H4 (cell line): ENCODE results near the gene BEST1. TPM values are rescaled to one million over a fixed set of nuclear protein-coding genes. Genes with fewer than 3 reads are reported as not detected.
"Not testable (repeated sequence)": the region's sequence is repeated elsewhere in the genome, so short reads cannot be mapped to it uniquely, and the experiment has no call there.

Experiments
- DNase-seq: peaks from one replicate; pipeline ENCODE4 v3.0.0-alpha.2; 2015; ENCODE audit warnings: low spot score
- total RNA-seq: library from RNA; depleted of rRNA; stranded (reverse); fragments of >200 nt; shearing (Covaris generic); gene quantifications from 2 replicates; pipeline ENCODE4 v1.2.3, GENCODE V29; 2014

The BEST1 gene
- total RNA-seq, 1 experiment from 2014 or later, result 0.62 TPM

GRCh38 chr11:61976813-61977475 is 26.8 kb downstream of the BEST1 start:
- no peak for DNase-seq

DNA sequence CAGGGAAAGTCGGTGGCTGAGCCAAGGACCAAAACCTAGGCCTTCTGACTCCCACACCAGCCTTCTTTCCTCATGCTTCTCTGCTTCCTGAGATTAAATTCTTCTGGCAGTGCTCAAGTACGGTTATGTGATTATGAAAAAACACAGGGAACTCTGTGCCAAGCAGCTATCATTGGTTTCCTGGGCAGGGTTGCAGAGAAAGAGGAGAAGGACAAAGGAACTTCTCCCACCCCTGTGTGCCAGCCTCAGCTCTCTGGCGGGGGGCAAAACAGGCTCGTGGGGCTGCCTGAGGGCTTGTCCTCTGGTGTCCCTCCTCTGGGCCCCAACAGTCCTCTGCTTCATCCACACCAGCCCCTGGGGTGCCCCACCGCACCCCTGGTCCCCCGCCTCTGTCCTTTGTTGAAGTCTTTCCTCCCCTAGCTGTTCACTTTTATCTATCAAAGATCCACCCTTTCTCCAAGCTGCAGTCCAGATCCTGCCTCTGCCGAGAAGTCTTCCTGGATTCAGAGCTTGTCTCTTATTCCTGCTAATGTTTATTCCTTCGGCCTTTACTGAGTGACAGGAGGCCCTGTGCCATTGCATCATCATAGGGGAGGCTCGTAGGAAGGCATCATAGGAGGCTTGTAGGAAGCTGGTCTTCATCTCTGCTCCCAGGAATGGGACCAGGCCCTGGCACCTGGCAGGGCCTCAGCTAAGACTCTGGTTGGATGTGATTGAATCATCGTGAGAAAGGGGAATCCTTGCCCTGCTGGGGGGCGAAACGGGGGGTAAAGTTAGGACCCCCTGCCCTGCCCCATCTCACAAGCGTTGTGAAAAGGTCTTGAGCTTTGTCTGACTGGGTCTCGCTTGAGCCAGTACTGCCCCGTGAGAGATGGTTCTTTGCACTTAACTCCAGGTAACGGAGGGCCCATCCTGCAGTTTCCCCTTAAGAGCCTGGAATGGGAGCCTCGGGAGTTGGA is 28.8 kb downstream of the BEST1 start:
- no peak for DNase-seq

GRCh38 chr11:61980783-61981541 is 30.8 kb downstream of the BEST1 start:
- no peak for DNase-seq

GRCh38 chr11:61983419-61983818 is 33.3 kb downstream of the BEST1 start:
- no peak for DNase-seq

DNA sequence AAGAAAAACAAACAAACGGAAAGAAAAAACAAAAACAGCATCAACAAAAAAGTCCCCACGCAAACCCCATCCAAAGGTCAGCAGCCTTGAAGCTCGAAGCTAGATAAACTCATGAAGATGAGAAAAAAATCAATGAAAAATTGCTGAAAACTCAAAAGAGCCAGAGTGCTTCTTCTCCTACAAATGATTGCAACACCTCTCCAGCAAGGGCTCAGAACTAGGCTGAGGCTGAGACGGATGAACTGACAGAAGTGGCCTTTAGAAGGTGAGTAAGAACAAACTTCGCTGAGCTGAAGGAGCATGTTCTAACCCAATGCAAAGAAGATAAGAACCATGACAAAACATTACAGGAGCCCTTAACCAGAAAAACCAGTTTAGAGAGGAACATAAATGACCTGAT is 35.7 kb downstream of the BEST1 start:
- no peak for DNase-seq

GRCh38 chr11:61994981-61995380 is 44.8 kb downstream of the BEST1 start:
- no peak for DNase-seq

DNA sequence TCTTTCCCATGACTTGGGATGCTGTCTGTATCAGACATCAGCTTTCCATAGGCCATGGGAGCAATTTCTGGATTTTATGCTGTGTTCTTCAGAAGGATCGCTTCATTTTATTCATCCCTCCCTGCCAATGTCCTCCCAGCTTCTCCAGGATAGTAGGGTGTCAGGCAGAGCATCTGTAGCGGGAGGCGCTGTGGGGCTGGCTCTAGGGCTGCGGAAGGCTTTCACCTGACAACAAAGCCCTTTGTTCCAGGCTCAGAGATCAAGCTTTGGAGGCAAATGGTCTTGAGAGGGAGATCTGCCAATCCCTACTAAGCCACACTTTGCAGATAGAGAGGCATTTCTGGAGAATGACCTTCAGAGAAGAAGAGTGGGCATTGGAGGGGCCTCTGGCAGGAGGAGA is 46.8 kb downstream of the BEST1 start:
- DNase-seq, result no peak

GRCh38 chr11:61999141-61999975 is 49.2 kb downstream of the BEST1 start:
- no peak for DNase-seq

DNA sequence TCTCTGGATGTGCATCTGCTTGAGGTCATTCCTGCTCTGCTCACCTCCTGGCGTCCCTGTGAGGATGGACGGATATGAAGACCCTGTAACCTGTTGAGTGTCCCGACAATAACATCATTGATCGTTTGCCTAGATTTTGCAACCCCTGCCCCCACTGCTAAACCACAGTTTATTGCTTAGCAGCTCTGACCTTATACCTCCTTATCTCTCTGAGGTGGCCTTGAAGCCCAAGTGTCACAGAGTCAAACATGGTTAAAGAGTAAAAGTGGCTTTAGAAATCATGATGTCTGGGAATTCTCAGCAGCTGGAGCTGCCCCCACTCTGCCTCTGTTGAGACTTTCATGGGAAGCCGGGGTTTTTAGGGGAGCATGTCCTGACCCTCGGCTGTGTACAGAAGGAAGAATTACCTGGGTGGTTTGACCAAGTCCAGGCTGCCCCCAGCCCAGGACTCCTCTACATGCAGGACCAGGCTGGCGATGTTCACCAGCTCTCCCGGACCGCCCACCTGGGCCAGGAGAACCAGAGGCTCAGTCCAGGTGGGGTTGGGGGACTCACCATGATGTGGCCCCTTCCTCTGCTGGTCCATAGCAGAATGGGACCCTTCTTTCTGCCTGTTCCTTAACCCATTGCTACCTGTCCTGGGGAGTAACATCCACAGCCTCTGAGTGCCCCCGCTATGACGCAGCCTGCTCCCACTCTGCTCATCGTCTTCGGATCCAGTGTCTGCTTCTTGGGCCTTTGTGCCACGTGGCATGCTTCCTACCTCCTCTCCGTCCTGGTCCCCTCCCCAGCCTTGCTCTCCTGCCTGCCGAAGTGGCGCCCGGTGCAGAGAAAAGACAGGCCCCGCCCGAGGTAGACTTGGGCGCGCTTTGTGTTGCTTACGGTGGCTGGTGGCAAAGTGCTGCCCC is 50.6 kb downstream of the BEST1 start:
- DNase-seq, result no peak

- no peak for DNase-seq
Observed at GRCh38 chr11:62001450-62002191, 51.5 kb downstream of the BEST1 start.

- not testable (repeated sequence) for DNase-seq
Observed at GRCh38 chr11:62002283-62002682, 52.1 kb downstream of the BEST1 start.

DNA sequence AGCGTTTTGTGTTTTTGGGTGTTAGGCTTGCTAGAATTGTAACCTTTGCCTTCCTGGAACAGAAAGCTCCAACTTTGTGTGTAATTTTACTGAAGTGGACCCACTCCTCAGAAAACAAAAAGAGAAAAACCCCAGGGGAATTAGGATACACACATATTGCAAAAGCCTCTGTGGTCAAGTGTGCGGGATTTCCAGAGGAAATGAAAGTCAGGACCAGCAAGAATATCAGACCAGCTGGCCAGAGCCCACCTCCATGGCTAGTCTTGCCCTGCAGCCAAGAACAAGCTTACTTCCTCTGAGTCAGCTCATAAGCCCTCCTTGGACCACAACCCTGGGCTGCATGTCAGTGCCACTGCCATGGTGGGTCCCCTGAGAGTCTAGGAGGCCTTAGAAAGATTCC is 54.3 kb downstream of the BEST1 start:
- peak; percentile 58 for DNase-seq

DNA sequence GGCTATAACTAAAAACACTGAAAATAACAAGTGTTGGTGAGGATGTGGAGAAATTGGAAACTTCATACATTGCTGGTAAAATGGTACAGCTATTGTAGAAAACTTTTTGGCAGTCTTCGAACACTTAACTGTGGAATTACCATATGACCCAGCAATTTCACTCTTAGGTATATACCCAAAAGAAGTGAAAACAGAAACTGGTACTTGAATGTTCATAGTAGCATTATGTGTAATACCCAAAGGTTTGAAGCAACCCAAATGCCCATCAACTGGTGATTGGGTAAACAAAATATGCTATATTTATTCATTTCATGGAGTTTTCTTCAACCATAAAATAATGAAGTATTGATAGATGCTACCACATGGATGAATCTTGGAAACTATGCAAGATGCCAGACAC is 58.0 kb downstream of the BEST1 start:
- DNase-seq, result no peak

- DNase-seq, result no peak
Observed at GRCh38 chr11:62010935-62011528, 60.9 kb downstream of the BEST1 start.

- DNase-seq, result no peak
Observed at GRCh38 chr11:62011881-62012280, 61.7 kb downstream of the BEST1 start.

GRCh38 chr11:62012451-62012831 is 62.3 kb downstream of the BEST1 start:
- no peak for DNase-seq

- DNase-seq, result peak; percentile 47
Observed at GRCh38 chr11:62012832-62013461, 62.8 kb downstream of the BEST1 start.
